Raji (cell line): ENCODE results near the gene MOBP.

Experiments used
- POLR2A ChIP-seq: IDR thresholded peaks from 2 replicates; pipeline ENCODE4 v1.6.1; 2011; ENCODE audit warnings: low read depth, low read length, control low read depth; ENCODE audit not compliant: insufficient read depth

The MOBP gene

DNA sequence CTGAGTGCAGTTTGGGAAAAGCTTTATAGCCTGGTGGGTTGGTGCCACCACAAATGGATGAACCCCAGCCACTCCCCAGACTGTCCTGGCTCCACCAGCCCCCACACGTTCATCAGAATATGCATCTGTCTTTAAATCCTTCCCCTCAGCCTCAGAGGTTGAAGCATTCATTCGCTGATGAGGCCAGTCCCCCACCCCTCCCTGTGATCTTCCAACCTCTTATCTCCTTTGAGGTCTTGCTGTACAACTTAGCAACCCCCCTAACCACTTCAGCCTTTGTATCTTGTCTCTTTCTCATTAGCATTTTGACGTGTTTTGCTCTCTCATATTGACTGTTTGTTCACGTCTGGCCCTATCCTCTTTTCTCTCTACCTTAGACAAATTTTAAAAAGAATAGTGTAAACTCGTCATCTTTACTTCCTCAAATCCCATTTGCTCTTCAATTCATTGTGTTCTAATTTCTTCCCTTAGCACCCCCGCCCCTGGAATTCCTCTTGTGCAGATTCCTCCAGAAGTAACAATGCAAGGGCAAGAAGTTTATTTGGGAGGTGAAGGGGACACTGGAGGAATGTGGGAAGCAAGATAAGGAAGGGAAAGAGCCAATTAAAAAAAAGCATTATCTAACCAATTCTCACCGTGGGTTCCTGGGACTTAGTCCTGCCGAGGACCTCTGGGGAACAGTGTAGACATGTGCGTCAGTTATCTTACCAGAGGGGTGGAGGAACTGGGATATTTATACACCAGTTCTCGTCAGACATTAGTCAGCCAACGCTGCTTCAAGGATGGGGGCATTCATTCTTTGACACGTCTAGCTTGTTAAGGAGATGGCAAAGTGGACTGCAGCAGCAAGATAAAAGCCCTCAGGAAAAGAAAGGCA, 38.6 kb downstream of the MOBP start:
- TF ChIP-seq POLR2A = no peak

DNA sequence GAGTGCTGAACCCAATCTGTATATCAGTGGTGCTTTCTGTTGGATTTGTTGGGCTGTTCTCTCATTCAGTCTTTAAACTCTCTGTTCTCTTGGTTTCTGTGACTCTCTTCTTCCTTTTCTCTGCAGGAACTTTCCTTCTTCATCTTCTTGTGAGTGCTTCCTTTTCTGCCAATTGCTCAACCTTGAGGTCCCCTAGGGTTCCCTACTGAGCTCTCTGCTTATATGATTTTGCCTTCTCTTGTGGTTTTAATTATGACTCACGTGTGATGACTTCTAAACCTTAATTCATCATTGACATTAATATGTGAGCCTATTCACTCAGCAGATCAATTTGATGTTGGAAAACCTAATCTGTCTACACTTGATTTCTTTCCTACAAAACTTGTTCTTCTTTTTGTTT, 39.4 kb downstream of the MOBP start:
- no peak for TF ChIP-seq POLR2A

DNA sequence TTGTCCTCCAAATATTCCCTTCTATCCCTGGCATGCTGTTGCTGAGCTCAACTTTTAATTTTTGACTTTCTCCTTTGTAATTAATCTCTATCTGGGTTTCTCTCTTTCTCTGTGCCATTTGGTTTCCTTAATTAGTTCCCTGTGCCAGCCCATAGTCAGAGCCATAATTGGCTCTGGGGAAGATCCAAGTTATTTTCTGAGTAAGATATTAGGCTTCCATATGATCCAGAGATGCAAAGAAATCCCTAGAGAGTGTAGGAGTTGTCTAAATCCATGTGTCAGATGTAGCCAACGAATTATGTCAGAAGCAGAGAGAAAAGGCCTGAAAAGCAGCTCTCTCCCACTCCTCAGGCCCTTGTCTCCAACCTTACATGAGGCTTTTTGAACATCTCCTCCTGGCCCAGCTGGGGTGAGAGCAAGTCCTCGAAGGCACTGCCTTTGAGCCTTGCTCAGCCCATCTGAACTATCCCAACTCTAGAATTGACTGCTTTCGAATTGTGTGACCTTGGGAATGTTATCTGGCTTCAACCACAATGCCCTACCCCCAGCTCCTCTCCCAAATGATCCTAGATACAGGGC, 46.4 kb downstream of the MOBP start:
- TF ChIP-seq POLR2A = no peak

GRCh38 chr3:39515681-39516441, 48.4 kb downstream of the MOBP start:
- no peak for TF ChIP-seq POLR2A

DNA sequence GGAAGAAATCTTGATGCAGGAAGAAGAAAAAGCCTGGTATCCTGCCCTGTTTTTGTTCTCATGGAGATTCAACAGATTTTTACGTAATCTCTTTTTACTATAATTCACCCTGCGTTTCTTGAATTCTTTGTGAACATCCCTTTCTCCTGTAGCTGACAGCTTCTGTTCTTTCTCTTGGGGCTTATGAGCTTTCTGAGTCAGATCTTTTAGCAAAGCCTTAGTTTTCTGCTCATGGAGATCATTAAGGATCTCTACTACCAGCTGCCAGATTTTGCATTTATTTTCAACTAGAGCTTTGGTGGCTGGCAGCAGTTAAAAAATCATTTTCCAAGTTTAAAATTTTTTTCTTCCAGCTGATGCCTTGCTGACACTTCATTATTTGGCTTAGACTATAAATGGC, 51.6 kb downstream of the MOBP start:
- TF ChIP-seq POLR2A = no peak

DNA sequence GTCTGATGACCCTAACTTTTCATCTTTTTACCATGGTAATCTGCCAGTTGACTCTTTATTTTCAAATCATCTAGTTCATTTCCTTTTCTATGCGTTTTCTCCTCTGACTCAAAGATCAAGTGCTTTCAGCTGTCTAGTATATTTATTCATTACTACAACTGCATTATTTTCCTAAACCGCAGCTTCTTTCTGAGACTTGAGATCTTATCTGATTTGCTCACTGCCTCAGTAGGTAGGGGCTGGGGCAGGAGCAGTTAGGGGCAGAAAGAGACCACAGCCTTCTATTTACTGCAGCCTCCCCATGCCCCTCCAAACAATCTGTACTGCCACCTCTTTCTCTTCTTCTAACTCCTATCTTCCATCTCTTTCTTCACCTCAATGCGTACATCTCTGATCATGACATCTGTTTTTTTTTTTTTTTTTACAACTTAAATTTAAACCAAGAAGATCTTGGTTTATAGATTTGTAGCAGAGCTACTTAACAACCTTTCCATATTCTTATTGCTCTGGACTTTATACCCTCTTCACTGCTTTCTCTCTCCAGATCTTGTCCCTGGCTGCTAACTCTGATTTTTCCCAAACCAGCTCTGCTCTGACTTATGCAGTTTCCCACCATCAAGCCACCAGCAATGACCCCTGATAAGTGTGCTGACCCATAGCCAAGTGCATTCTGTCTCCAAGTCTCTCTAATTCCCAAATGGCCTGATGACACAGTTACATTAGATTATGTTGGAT, 52.2 kb downstream of the MOBP start:
- no peak for TF ChIP-seq POLR2A

DNA sequence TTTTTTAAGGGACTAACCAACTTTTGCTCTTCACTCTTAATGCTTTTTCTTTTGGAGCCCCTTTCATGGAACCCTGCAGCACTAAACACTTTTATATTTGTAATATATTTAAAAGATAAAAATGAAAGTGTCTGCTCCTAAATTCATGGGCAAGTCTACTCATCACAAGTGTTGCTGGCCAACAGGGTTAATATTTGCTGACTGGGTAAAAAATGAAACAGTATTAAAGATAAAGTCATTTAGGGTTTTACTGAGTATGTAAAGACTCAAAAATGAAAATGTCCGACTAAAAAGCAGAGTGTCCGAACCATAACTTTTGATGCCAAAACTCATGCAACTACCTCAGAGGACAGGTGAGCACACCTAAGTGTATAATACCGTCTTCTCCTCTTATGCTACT, 54.0 kb downstream of the MOBP start:
- no peak for TF ChIP-seq POLR2A

- no peak for TF ChIP-seq POLR2A
These were observed 56.6 kb downstream of the MOBP start for GRCh38 chr3:39524107-39524506.

GRCh38 chr3:39528844-39529243, 61.4 kb downstream of the MOBP start:
- TF ChIP-seq POLR2A = no peak

DNA sequence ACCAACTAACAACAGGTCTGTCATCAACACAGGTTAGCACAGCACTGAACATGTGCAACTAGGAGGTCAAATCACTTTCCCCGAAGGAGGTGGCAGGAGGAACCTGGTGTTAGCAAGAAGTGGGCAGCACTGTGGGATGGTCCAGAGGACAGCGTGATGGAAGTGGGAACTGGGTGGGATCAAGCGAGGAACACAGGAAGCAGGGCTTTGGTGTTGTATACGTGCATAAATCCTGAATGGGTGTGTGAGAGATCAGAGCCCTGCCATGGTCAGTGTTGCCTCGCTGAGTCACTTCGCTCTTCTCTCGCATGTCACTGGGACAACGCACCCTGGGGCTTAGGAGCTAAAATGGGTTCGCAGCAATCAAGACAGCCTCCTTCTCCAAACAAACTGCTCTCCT, 62.1 kb downstream of the MOBP start:
- no peak for TF ChIP-seq POLR2A

DNA sequence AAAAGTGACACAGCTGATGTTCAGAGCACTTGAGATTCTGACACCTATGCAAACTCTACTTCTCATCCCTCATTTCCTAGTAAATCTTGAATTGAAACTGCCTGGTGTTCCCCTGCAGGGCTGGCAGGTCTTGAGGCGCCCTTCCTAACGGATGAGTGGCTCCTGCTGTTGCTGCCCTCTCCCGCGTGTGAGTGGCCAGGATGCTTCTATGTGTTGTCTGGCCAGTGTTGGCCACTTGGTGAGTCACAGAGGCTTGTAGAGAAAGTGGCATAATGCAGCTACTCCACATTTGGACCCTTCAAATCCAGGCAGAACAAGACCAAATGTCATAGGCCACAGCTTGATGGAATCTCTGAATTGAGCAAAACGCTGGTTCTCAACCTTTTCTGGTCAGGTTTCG, 63.6 kb downstream of the MOBP start:
- no peak for TF ChIP-seq POLR2A

DNA sequence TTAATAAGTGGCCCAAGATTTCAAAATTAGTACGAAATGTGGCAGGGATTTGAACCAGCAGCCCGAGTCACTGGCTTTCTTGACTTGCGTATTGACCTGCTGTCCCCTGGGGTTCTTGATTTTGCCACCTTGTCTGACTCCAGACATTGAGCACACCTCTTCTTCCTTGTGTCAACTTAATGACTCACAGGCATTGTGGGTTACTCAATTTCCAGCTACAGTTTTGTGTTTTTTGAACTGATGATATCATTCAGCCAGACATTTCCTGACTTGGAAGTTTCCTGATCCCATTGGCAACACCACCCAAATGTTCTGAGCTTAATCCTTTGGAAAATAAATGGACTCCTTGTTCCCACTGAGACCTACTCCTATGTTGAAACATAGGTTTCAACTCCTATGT, 64.2 kb downstream of the MOBP start:
- TF ChIP-seq POLR2A = no peak

DNA sequence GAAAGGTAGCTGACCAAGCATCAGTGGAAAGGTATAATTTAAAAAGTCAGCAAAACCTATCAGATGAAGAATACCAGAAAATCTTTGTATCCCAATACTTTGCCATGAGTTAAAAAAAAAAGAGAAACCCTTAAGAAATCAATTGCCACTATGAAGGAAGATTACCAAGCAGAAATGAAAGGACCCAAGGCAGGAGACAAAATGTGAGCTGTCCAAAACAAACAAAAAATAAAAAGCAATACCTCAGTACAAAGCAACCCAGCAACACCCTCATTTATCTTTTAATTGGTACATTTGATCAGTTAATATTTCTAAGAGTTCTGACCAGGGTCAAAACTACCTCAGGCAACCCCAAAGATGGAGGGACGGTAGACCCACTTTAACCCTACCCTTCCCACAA, 65.3 kb downstream of the MOBP start:
- no peak for TF ChIP-seq POLR2A

- no peak for TF ChIP-seq POLR2A
These were observed 65.7 kb downstream of the MOBP start for GRCh38 chr3:39533226-39533625.
